HCEC 1CT (cell line): Measurements from ENCODE around the gene CD58.
"Not testable (repeated sequence)": the region's sequence is repeated elsewhere in the genome, so short reads cannot be mapped to it uniquely, and the experiment has no call there.

ENCODE experiments used
- DNase-seq: peaks from one replicate; pipeline ENCODE4 v3.0.0-alpha.2; 2017

The CD58 gene

GRCh38 chr1:116569381-116569670 lies 1.5 kb downstream of the CD58 start:
- no peak for DNase-seq

- no peak for DNase-seq
Observed at GRCh38 chr1:116568662-116569380, 2.0 kb downstream of the CD58 start.

GRCh38 chr1:116567790-116568661 lies 2.8 kb downstream of the CD58 start:
- DNase-seq = no peak

- DNase-seq = no peak
Observed at GRCh38 chr1:116565222-116565621, 5.6 kb downstream of the CD58 start.

- no peak for DNase-seq
Observed at GRCh38 chr1:116564426-116564825, 6.4 kb downstream of the CD58 start.

GRCh38 chr1:116562465-116562864 lies 8.4 kb downstream of the CD58 start:
- not testable (repeated sequence) for DNase-seq

- DNase-seq = no peak
Observed at GRCh38 chr1:116561563-116561962, 9.3 kb downstream of the CD58 start.

- DNase-seq = no peak
Observed at GRCh38 chr1:116560704-116561490, 9.9 kb downstream of the CD58 start.

- no peak for DNase-seq
Observed at GRCh38 chr1:116559304-116559761, 11.5 kb downstream of the CD58 start.

GRCh38 chr1:116558571-116558970 lies 12.3 kb downstream of the CD58 start:
- no peak for DNase-seq

GRCh38 chr1:116558140-116558549 lies 12.7 kb downstream of the CD58 start:
- DNase-seq = no peak

GRCh38 chr1:116557323-116557878 lies 13.4 kb downstream of the CD58 start:
- DNase-seq = no peak

GRCh38 chr1:116556289-116557006 lies 14.4 kb downstream of the CD58 start:
- DNase-seq = peak; percentile 80

GRCh38 chr1:116554924-116555323 lies 15.9 kb downstream of the CD58 start:
- DNase-seq = no peak

GRCh38 chr1:116553386-116554115 lies 17.3 kb downstream of the CD58 start:
- no peak for DNase-seq

GRCh38 chr1:116546354-116546977 lies 24.4 kb downstream of the CD58 start:
- DNase-seq = no peak

- DNase-seq = no peak
Observed at GRCh38 chr1:116545359-116545705, 25.5 kb downstream of the CD58 start.

GRCh38 chr1:116544588-116545358 lies 26.1 kb downstream of the CD58 start:
- DNase-seq = no peak

GRCh38 chr1:116540088-116540487 lies 30.7 kb downstream of the CD58 start:
- DNase-seq = peak; percentile 7

- peak; percentile 75 for DNase-seq
Observed at GRCh38 chr1:116538544-116538943, 32.3 kb downstream of the CD58 start.

- DNase-seq = no peak
Observed at GRCh38 chr1:116537898-116538297, 32.9 kb downstream of the CD58 start.
